A549 (cell line): Measurements from ENCODE around the gene ATP9A. TPM values are rescaled to one million over a fixed set of nuclear protein-coding genes. Genes with fewer than 3 reads are reported as not detected.

Source experiments
- ATAC-seq, 2 experiments: fragments of 200-7000 bp in 1 of 2; fragments of >200 bp in 1 of 2; cut with Nextera tagmentation in 1 of 2; cut with Tn5 transposase in 1 of 2; 3 replicates each; pipeline versions ENCODE4 v1.8.0 to v1.9.1; 2018 to 2020; ENCODE audit warnings: mild to moderate bottlenecking in 1 of 2, moderate library complexity in 1 of 2
- CTCF ChIA-PET: fragments of 300-600 bp; sonication (Branson Sonifier 250); formaldehyde crosslinking; extraction: SDS; loops from one replicate; lab custom pipeline; 2021; ENCODE audit warnings: antibody characterized with exemption, inconsistent platforms; lab: Yijun Ruan, JAX
- POLR2A ChIA-PET: fragments of 350-600 bp; formaldehyde crosslinking; extraction: SDS; loops from one replicate; lab custom pipeline; 2021; ENCODE audit warnings: antibody characterized with exemption, inconsistent platforms; lab: Yijun Ruan, JAX
- DNase-seq, 2 experiments: peaks; one replicate each; pipeline versions ENCODE4 v3.0.0 to v3.0.0-alpha.2; 2011 to 2016; ENCODE audit warnings: low read depth in 1 of 2, low spot score in 1 of 2
- FAIRE-seq: peaks from 2 replicates; lab custom pipeline; 2011; peaks lifted over from hg19 to GRCh38; lab: Jason Lieb, UNC
- H3K27ac ChIP-seq, 2 experiments: fragments of >200 bp; sonication (Bioruptor Twin); formaldehyde crosslinking; 3 replicates each; pipeline ENCODE4 v1.5.1; 2016 to 2017
- H3K4me1 ChIP-seq: fragments of >200 bp; sonication (Bioruptor Twin); formaldehyde crosslinking; 3 replicates; pipeline ENCODE4 v1.6.1; 2016
- H3K4me2 ChIP-seq: fragments of >200 bp; sonication (Bioruptor Twin); formaldehyde crosslinking; 3 replicates; pipeline ENCODE4 v1.6.1; 2016
- H3K4me3 ChIP-seq: fragments of >200 bp; sonication (Bioruptor Twin); formaldehyde crosslinking; 3 replicates; pipeline ENCODE4 v1.5.1; 2016
- H3K9me3 ChIP-seq: fragments of >200 bp; sonication (Bioruptor Twin); formaldehyde crosslinking; 3 replicates; pipeline ENCODE4 v1.6.1; 2016
- BHLHE40 ChIP-seq: IDR thresholded peaks from 2 replicates; pipeline ENCODE4 v1.6.1; 2012; ENCODE audit warnings: low read depth, low read length, inconsistent platforms
- EHMT2 ChIP-seq: fragments of 200-600 bp; sonication (generic); IDR thresholded peaks from 2 replicates; pipeline ENCODE4 v1.6.1; 2016; ENCODE audit warnings: antibody characterized with exemption, low read depth, mild to moderate bottlenecking, moderate library complexity
- EP300 ChIP-seq, 2 experiments: fragments of >200 bp; sonication (Bioruptor Twin); formaldehyde crosslinking; IDR thresholded peaks; 2 replicates in 1 of 2; 3 replicates in 1 of 2; pipeline ENCODE4 v1.6.1; 2016 to 2017
- ESRRA ChIP-seq: fragments of 150-350 bp; IDR thresholded peaks from 2 replicates; pipeline ENCODE4 v1.6.1; 2014; ENCODE audit warnings: mild to moderate bottlenecking, low read length, borderline replicate concordance
- FOSB ChIP-seq: fragments of 250-450 bp; sonication (Bioruptor Pico); IDR thresholded peaks from 2 replicates; pipeline ENCODE4 v1.5.0; 2020; ENCODE audit warnings: mild to moderate bottlenecking, moderate library complexity
- FOSL2 ChIP-seq, 2 experiments: fragments of 450-650 bp in 1 of 2; fragments of >200 bp in 1 of 2; sonication (Bioruptor Twin) in 1 of 2; formaldehyde crosslinking; IDR thresholded peaks; 2 replicates each; pipeline versions ENCODE4 v1.5.0 to v1.6.1; 2016 to 2020; ENCODE audit warnings: mild to moderate bottlenecking in 1 of 2, moderate library complexity in 1 of 2
- FOXS1 ChIP-seq: fragments of 250-450 bp; sonication (Bioruptor Pico); IDR thresholded peaks from 2 replicates; pipeline ENCODE4 v1.5.0; 2020; ENCODE audit warnings: mild to moderate bottlenecking, moderate library complexity
- GATA3 ChIP-seq: IDR thresholded peaks from 2 replicates; pipeline ENCODE4 v1.6.1; 2012; ENCODE audit warnings: borderline replicate concordance
- JUN ChIP-seq, 2 experiments: fragments of >200 bp; sonication (Bioruptor Twin); formaldehyde crosslinking; IDR thresholded peaks; 2 replicates in 1 of 2; 3 replicates in 1 of 2; pipeline ENCODE4 v1.6.1; 2016 to 2017
- KDM1A ChIP-seq: fragments of 200-600 bp; sonication (generic); IDR thresholded peaks from 2 replicates; pipeline ENCODE4 v1.6.1; 2016; ENCODE audit warnings: low read depth, mild to moderate bottlenecking
- KDM5A ChIP-seq: fragments of 200-600 bp; sonication (generic); IDR thresholded peaks from 2 replicates; pipeline ENCODE4 v1.6.1; 2016; ENCODE audit warnings: antibody characterized with exemption, mild to moderate bottlenecking
- MAFK ChIP-seq: fragments of 450-650 bp; IDR thresholded peaks from 2 replicates; pipeline ENCODE4 v1.6.1; 2014; ENCODE audit not compliant: partially characterized antibody
- MYC ChIP-seq: IDR thresholded peaks from 2 replicates; pipeline ENCODE4 v1.6.1; 2012; ENCODE audit warnings: mild to moderate bottlenecking, inconsistent platforms, low read length, improper control_type of control experiment, borderline replicate concordance
- NR3C1 ChIP-seq: fragments of >200 bp; sonication (Bioruptor Twin); formaldehyde crosslinking; IDR thresholded peaks from 3 replicates; pipeline ENCODE4 v1.6.1; 2017
- PHF8 ChIP-seq: fragments of 200-600 bp; sonication (generic); IDR thresholded peaks from 2 replicates; pipeline ENCODE4 v1.6.1; 2016; ENCODE audit warnings: low read depth, mild to moderate bottlenecking, antibody characterized with exemption, moderate library complexity, borderline replicate concordance
- POLR2A ChIP-seq: IDR thresholded peaks from 2 replicates; pipeline ENCODE4 v1.6.1; 2012; ENCODE audit warnings: mild to moderate bottlenecking, low read length
- RARB ChIP-seq: fragments of 250-450 bp; sonication (Bioruptor Pico); IDR thresholded peaks from 2 replicates; pipeline ENCODE4 v1.8.0; 2021; ENCODE audit warnings: mild to moderate bottlenecking, moderate library complexity
- RFX5 ChIP-seq: fragments of 450-650 bp; IDR thresholded peaks from 2 replicates; pipeline ENCODE4 v1.7.1; 2014; ENCODE audit warnings: antibody characterized with exemption, mild to moderate bottlenecking, moderate library complexity
- ZC3H11A ChIP-seq: fragments of 450-650 bp; IDR thresholded peaks from 2 replicates; pipeline ENCODE4 v1.6.1; 2014; ENCODE audit warnings: antibody characterized with exemption, mild to moderate bottlenecking
- ZNF302 ChIP-seq: fragments of 250-450 bp; sonication (Bioruptor Pico); IDR thresholded peaks from 2 replicates; pipeline ENCODE4 v1.9.0; 2021; ENCODE audit warnings: inconsistent platforms, mild to moderate bottlenecking, moderate library complexity
- ZSCAN20 ChIP-seq: fragments of 250-450 bp; sonication (Bioruptor Pico); IDR thresholded peaks from 2 replicates; pipeline ENCODE4 v1.8.0; 2022; ENCODE audit warnings: mild to moderate bottlenecking, moderate library complexity
- WGBS: methylation state at CpG from one replicate; pipeline ENCODE4 v1.1.6; 2017; ENCODE audit errors: missing lambda C conversion rate; 5-methylcytosine and 5-hydroxymethylcytosine counted together
- polyA plus RNA-seq, 4 experiments: library from polyadenylated mRNA; depleted of rRNA in 3 of 4; stranded (reverse); fragments of >200 nt; fragmentation: RNase III in 1 of 4; extraction: RNeasy Plus Mini Kit Qiagen cat#74134 plus additional on column Dnase treatment in 1 of 4; gene quantifications; 2 replicates in 3 of 4; 3 replicates in 1 of 4; pipeline ENCODE4 v1.2.3, GENCODE V29; 2011 to 2017
- TF ChIP-seq, protein P1 (sequence below): fragments of >200 bp; sonication (Bioruptor Twin); formaldehyde crosslinking; IDR thresholded peaks from 3 replicates; pipeline ENCODE4 v1.6.1; 2016
- TF ChIP-seq, protein P2 (sequence below): fragments of 250-450 bp; sonication (Bioruptor Pico); IDR thresholded peaks from 2 replicates; pipeline ENCODE4 v1.5.0; 2021; ENCODE audit warnings: mild to moderate bottlenecking, moderate library complexity, borderline replicate concordance
- TF ChIP-seq, protein P3 (sequence below): IDR thresholded peaks from 2 replicates; pipeline ENCODE4 v1.6.1; 2012

Gene ATP9A
- polyA plus RNA-seq, 2 of the 4 experiments (the other 2 are of a cell fraction), result 9.9 to 23.6 TPM

DNA sequence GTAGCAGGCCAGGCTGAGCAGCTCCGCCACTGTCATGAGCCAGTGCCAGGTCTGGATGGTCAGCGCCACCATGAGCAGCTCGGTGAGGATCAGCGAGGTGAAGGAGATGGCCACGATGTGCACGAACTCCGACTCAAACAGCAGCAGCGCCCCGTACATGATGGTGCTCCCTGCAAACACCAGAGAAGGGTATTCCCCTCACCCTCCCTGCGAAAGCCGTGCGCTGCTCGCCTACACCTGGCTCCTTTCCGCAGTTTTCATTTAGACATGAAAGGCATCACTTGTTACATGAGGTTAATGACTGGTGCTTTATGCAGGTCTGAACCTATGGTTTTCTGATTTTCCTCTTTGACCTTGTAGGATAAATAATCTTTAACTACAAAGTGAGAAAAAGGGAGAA lies 163.3 kb downstream of the ATP9A start:
- H3K9me3 ChIP-seq, result no peaks in the 10 kb centered on the region
- POLR2A ChIA-PET, result no interaction called here
- no peak overlapping the region for H3K4me3 ChIP-seq
- no peak for ATAC-seq
- 94% methylated on average over 14 of the region's 14 CpGs for WGBS
- CTCF ChIA-PET, result interaction anchor here (0.6 to 2.5 kb wide), 5 partner anchors 10 to 617 kb away, joined by 3 to 18 read pairs (median 3); no protein-coding TSS in a partner anchor
- TF ChIP-seq, protein P1, sequence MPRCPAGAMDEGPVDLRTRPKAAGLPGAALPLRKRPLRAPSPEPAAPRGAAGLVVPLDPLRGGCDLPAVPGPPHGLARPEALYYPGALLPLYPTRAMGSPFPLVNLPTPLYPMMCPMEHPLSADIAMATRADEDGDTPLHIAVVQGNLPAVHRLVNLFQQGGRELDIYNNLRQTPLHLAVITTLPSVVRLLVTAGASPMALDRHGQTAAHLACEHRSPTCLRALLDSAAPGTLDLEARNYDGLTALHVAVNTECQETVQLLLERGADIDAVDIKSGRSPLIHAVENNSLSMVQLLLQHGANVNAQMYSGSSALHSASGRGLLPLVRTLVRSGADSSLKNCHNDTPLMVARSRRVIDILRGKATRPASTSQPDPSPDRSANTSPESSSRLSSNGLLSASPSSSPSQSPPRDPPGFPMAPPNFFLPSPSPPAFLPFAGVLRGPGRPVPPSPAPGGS, result no peak
- no peak overlapping the region for H3K27ac ChIP-seq
- no peak for FAIRE-seq
- no peaks in the 10 kb centered on the region for H3K4me1 ChIP-seq
- no peak for DNase-seq
- H3K4me2 ChIP-seq, result no peak overlapping the region

DNA sequence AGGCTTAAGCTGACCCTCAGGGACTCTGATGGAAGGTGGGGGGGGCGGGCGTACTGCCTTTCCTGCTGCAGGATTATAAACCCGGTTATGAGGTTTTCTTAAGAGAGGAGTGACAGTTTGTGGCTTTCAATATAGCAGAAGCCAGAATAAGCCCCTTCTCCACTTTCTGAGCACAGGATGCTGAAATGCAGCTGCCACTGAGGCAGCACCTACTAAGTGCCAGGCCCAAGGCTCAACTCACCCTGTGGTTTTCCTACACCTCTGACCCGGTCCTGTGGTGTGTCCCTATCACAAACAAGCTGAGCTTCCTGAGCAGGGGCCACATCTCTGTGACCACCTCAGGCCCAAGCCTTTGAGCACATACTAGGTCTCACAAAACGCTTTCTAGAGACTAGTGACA lies 166.1 kb downstream of the ATP9A start:
- CTCF ChIA-PET, result interaction anchor here (1.1 to 2.1 kb wide), 6 partner anchors 9 to 620 kb away, joined by 3 to 11 read pairs (median 4); no protein-coding TSS in a partner anchor
- DNase-seq (no peak), ATAC-seq (no peak), FAIRE-seq (no peak)
- POLR2A ChIA-PET, result no interaction called here
- Histone ChIP-seq H3K9me3 (no peaks in the 10 kb centered on the region), H3K27ac (no peak overlapping the region), H3K4me3 (no peak overlapping the region), H3K4me1 (no peaks in the 10 kb centered on the region), H3K4me2 (no peak overlapping the region)
- 72% methylated on average over 5 of the region's 5 CpGs for WGBS
- no peak for TF ChIP-seq KDM1A
- no peak for TF ChIP-seq RARB (CRISPR knock-in tag)
- TF ChIP-seq MAFK, result no peak
- no peak for TF ChIP-seq ESRRA
- TF ChIP-seq KDM5A, result no peak
- TF ChIP-seq POLR2A, result no peak
- no peak for TF ChIP-seq EHMT2

DNA sequence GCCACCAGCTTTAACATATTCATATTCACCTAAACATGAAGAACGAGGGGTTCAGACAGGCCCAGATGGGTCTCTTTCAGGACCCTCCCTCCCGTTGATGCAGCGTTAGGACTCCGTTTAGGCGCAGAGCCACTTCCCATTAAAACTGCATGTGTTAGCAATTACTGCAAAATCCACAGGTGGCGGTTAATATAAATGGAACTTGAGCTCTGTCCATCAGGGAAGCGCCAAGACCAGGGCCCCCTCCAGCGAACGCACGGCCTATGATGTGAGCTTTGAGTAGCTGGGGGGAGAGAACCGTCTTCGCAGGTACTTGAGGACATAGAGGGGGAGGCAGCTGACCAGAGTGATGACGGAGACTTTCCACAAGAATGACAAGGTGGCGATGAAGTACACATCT lies 167.2 kb downstream of the ATP9A start:
- no peak for DNase-seq
- H3K9me3 ChIP-seq, result no peaks in the 10 kb centered on the region
- ATAC-seq, result no peak
- ChIA-PET CTCF (interaction anchor here (0.9 to 2.1 kb wide), 10 partner anchors 8 to 619 kb away, joined by 3 to 11 read pairs (median 4); no protein-coding TSS in a partner anchor), POLR2A (no interaction called here)
- H3K27ac ChIP-seq, result no peak overlapping the region
- WGBS, result 92% methylated on average over 14 of the region's 14 CpGs
- TF ChIP-seq ZC3H11A, result no peak
- no peak for TF ChIP-seq FOSL2 (IDR thresholded peaks at IDR 0.05)
- TF ChIP-seq FOSL2 (CRISPR knock-in tag; IDR thresholded peaks at IDR 0.05), result no peak
- TF ChIP-seq, protein P2, sequence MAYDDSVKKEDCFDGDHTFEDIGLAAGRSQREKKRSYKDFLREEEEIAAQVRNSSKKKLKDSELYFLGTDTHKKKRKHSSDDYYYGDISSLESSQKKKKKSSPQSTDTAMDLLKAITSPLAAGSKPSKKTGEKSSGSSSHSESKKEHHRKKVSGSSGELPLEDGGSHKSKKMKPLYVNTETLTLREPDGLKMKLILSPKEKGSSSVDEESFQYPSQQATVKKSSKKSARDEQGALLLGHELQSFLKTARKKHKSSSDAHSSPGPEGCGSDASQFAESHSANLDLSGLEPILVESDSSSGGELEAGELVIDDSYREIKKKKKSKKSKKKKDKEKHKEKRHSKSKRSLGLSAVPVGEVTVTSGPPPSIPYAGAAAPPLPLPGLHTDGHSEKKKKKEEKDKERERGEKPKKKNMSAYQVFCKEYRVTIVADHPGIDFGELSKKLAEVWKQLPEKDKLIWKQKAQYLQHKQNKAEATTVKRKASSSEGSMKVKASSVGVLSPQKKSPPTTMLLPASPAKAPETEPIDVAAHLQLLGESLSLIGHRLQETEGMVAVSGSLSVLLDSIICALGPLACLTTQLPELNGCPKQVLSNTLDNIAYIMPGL (CRISPR knock-in tag), result no peak
- TF ChIP-seq ZNF302 (CRISPR knock-in tag), result no peak
- TF ChIP-seq, all 56 proteins: peak for 0
- no peaks in the 10 kb centered on the region for H3K4me1 ChIP-seq
- no peak overlapping the region for H3K4me2 ChIP-seq
- FAIRE-seq, result no peak
- H3K4me3 ChIP-seq, result no peak overlapping the region

DNA sequence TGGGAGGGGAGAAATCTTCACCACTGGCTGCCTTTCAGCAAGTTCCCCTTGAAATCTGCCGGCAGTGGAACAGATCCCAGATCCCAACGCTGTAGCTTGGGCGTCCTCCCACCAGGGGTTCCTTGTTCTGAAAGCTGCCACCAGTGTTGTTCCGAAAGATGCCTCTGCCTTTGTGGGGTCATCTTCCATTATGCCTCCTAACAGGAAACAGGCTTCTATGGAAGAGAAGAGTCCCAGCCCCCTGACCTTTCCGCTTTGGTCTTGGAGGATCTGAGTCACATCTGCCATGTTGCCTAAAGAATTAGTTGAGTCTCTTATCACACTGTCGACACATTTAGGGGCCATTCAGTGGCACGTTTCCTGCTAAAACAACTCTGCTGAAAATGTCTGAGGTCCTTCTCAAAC lies 168.2 kb downstream of the ATP9A start:
- DNase-seq, result no peak
- ChIA-PET CTCF (interaction anchor here (1.0 to 2.1 kb wide), 6 partner anchors 19 to 612 kb away, joined by 4 to 11 read pairs (median 7); no protein-coding TSS in a partner anchor), POLR2A (no interaction called here)
- H3K4me1 ChIP-seq, result no peaks in the 10 kb centered on the region
- no peak for TF ChIP-seq ESRRA
- no peak for TF ChIP-seq NR3C1
- TF ChIP-seq, protein P3, sequence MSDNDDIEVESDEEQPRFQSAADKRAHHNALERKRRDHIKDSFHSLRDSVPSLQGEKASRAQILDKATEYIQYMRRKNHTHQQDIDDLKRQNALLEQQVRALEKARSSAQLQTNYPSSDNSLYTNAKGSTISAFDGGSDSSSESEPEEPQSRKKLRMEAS, result no peak
- TF ChIP-seq GATA3, result no peak
- TF ChIP-seq RFX5, result no peak
- no peak for TF ChIP-seq EHMT2
- TF ChIP-seq EP300 (IDR thresholded peaks at IDR 0.05), result no peak
- TF ChIP-seq KDM1A, result no peak
- TF ChIP-seq JUN (IDR thresholded peaks at IDR 0.05), result no peak
- no peak for TF ChIP-seq PHF8
- TF ChIP-seq RARB (CRISPR knock-in tag), result no peak
- no peak for TF ChIP-seq FOXS1 (CRISPR knock-in tag)
- TF ChIP-seq MYC, result no peak
- TF ChIP-seq BHLHE40, result no peak
- no peak for TF ChIP-seq FOSB
- TF ChIP-seq ZSCAN20 (CRISPR knock-in tag), result no peak
- no peak for TF ChIP-seq FOSL2 (IDR thresholded peaks at IDR 0.05)
- no peak for TF ChIP-seq FOSL2 (CRISPR knock-in tag; IDR thresholded peaks at IDR 0.05)
- TF ChIP-seq POLR2A, result no peak
- no peak overlapping the region for H3K27ac ChIP-seq
- no peak for ATAC-seq
- H3K4me2 ChIP-seq, result no peak overlapping the region
- H3K9me3 ChIP-seq, result no peaks in the 10 kb centered on the region
- 85% methylated on average over 7 of the region's 7 CpGs for WGBS
- no peak for FAIRE-seq
- no peak overlapping the region for H3K4me3 ChIP-seq
